Stimulated activated CD4-positive, alpha-beta T cell treated with anti-CD3 and anti-CD28 coated beads, Interleukin-1b, Interleukin-23, amount 100 ng/mL, for 4 hours (primary cell): Measurements from ENCODE around the gene KLF11.
"Not testable (repeated sequence)": the region's sequence is repeated elsewhere in the genome, so short reads cannot be mapped to it uniquely, and the experiment has no call there.

ENCODE experiments used
- DNase-seq, 2 donors: peaks; one replicate each; pipeline ENCODE4 v3.0.0-alpha.2; 2020; ENCODE audit warnings: low read depth in 2 of 2

Gene KLF11

GRCh38 chr2:10009271-10009810 is 34.0 kb upstream of the KLF11 start:
- no peak for DNase-seq

GRCh38 chr2:10009811-10010781 is 33.3 kb upstream of the KLF11 start:
- no peak for DNase-seq

GRCh38 chr2:10010861-10011605 is 32.3 kb upstream of the KLF11 start:
- not testable (repeated sequence) for DNase-seq

- DNase-seq, result not testable (repeated sequence)
These were observed 31.6 kb upstream of the KLF11 start for GRCh38 chr2:10011606-10012325.

GRCh38 chr2:10012366-10012962 is 30.9 kb upstream of the KLF11 start:
- DNase-seq, result not testable (repeated sequence)

- DNase-seq, result no peak
These were observed 30.3 kb upstream of the KLF11 start for GRCh38 chr2:10012963-10013461.

- not testable (repeated sequence) for DNase-seq
These were observed 29.5 kb upstream of the KLF11 start for GRCh38 chr2:10013651-10014417.

GRCh38 chr2:10014418-10015190 is 28.7 kb upstream of the KLF11 start:
- DNase-seq, result no peak

- DNase-seq, result not testable (repeated sequence)
These were observed 27.9 kb upstream of the KLF11 start for GRCh38 chr2:10015376-10015989.

- DNase-seq, result no peak
These were observed 27.1 kb upstream of the KLF11 start for GRCh38 chr2:10016001-10016801.

GRCh38 chr2:10016802-10017258 is 26.5 kb upstream of the KLF11 start:
- no peak for DNase-seq

GRCh38 chr2:10017313-10017941 is 25.9 kb upstream of the KLF11 start:
- no peak for DNase-seq

GRCh38 chr2:10019174-10019573 is 24.2 kb upstream of the KLF11 start:
- DNase-seq, result no peak

- DNase-seq, result no peak
These were observed 23.5 kb upstream of the KLF11 start for GRCh38 chr2:10019602-10020400.

GRCh38 chr2:10022041-10022421 is 21.3 kb upstream of the KLF11 start:
- DNase-seq, result no peak

GRCh38 chr2:10022445-10022844 is 20.9 kb upstream of the KLF11 start:
- DNase-seq, result no peak
